A549 (cell line): ENCODE measurements around the gene PAM. TPM values are rescaled to one million over a fixed set of nuclear protein-coding genes. Genes with fewer than 3 reads are reported as not detected.

Experiments used
- ATAC-seq, 2 experiments: fragments of 200-7000 bp in 1 of 2; fragments of >200 bp in 1 of 2; cut with Nextera tagmentation in 1 of 2; cut with Tn5 transposase in 1 of 2; 3 replicates each; pipeline versions ENCODE4 v1.8.0 to v1.9.1; 2018 to 2020; ENCODE audit warnings: mild to moderate bottlenecking in 1 of 2, moderate library complexity in 1 of 2
- CTCF ChIA-PET: fragments of 300-600 bp; sonication (Branson Sonifier 250); formaldehyde crosslinking; extraction: SDS; loops from one replicate; lab custom pipeline; 2021; ENCODE audit warnings: antibody characterized with exemption, inconsistent platforms; lab: Yijun Ruan, JAX
- POLR2A ChIA-PET: fragments of 350-600 bp; formaldehyde crosslinking; extraction: SDS; loops from one replicate; lab custom pipeline; 2021; ENCODE audit warnings: antibody characterized with exemption, inconsistent platforms; lab: Yijun Ruan, JAX
- DNase-seq, 2 experiments: peaks; one replicate each; pipeline versions ENCODE4 v3.0.0 to v3.0.0-alpha.2; 2011 to 2016; ENCODE audit warnings: low read depth in 1 of 2, low spot score in 1 of 2
- FAIRE-seq: peaks from 2 replicates; lab custom pipeline; 2011; peaks lifted over from hg19 to GRCh38; lab: Jason Lieb, UNC
- H3K27ac ChIP-seq, 2 experiments: fragments of >200 bp; sonication (Bioruptor Twin); formaldehyde crosslinking; 3 replicates each; pipeline ENCODE4 v1.5.1; 2016 to 2017
- H3K4me1 ChIP-seq: fragments of >200 bp; sonication (Bioruptor Twin); formaldehyde crosslinking; 3 replicates; pipeline ENCODE4 v1.6.1; 2016
- H3K4me2 ChIP-seq: fragments of >200 bp; sonication (Bioruptor Twin); formaldehyde crosslinking; 3 replicates; pipeline ENCODE4 v1.6.1; 2016
- H3K4me3 ChIP-seq: fragments of >200 bp; sonication (Bioruptor Twin); formaldehyde crosslinking; 3 replicates; pipeline ENCODE4 v1.5.1; 2016
- H3K9me3 ChIP-seq: fragments of >200 bp; sonication (Bioruptor Twin); formaldehyde crosslinking; 3 replicates; pipeline ENCODE4 v1.6.1; 2016
- ATOH8 ChIP-seq: fragments of 250-450 bp; sonication (Bioruptor Pico); IDR thresholded peaks from 2 replicates; pipeline ENCODE4 v1.5.0; 2020; ENCODE audit warnings: low read depth, mild to moderate bottlenecking, moderate library complexity
- BHLHE40 ChIP-seq: IDR thresholded peaks from 2 replicates; pipeline ENCODE4 v1.6.1; 2012; ENCODE audit warnings: low read depth, low read length, inconsistent platforms
- CBX2 ChIP-seq: fragments of 200-600 bp; sonication (generic); IDR thresholded peaks from 2 replicates; pipeline ENCODE4 v1.6.1; 2016; ENCODE audit warnings: low read depth, mild to moderate bottlenecking, borderline replicate concordance
- CBX8 ChIP-seq: fragments of 200-600 bp; sonication (generic); IDR thresholded peaks from 2 replicates; pipeline ENCODE4 v1.6.1; 2016
- CHD2 ChIP-seq: fragments of 150-350 bp; IDR thresholded peaks from 2 replicates; pipeline ENCODE4 v1.6.1; 2014; ENCODE audit warnings: low read length; ENCODE audit not compliant: partially characterized antibody
- FOSB ChIP-seq: fragments of 250-450 bp; sonication (Bioruptor Pico); IDR thresholded peaks from 2 replicates; pipeline ENCODE4 v1.5.0; 2020; ENCODE audit warnings: mild to moderate bottlenecking, moderate library complexity
- FOXS1 ChIP-seq: fragments of 250-450 bp; sonication (Bioruptor Pico); IDR thresholded peaks from 2 replicates; pipeline ENCODE4 v1.5.0; 2020; ENCODE audit warnings: mild to moderate bottlenecking, moderate library complexity
- GATA3 ChIP-seq: IDR thresholded peaks from 2 replicates; pipeline ENCODE4 v1.6.1; 2012; ENCODE audit warnings: borderline replicate concordance
- HDAC2 ChIP-seq: fragments of 200-600 bp; sonication (generic); IDR thresholded peaks from 2 replicates; pipeline ENCODE4 v1.6.1; 2016
- HEYL ChIP-seq: fragments of 250-450 bp; sonication (Bioruptor Pico); IDR thresholded peaks from 2 replicates; pipeline ENCODE4 v1.8.0; 2021; ENCODE audit warnings: mild to moderate bottlenecking, moderate library complexity
- HMGXB4 ChIP-seq: fragments of 250-450 bp; sonication (Bioruptor Pico); IDR thresholded peaks from 2 replicates; pipeline ENCODE4 v1.5.0; 2021; ENCODE audit warnings: mild to moderate bottlenecking, moderate library complexity, borderline replicate concordance
- HOXA7 ChIP-seq: fragments of 250-450 bp; sonication (Bioruptor Pico); IDR thresholded peaks from 2 replicates; pipeline ENCODE4 v1.5.0; 2020; ENCODE audit warnings: mild to moderate bottlenecking, moderate library complexity
- KDM1A ChIP-seq: fragments of 200-600 bp; sonication (generic); IDR thresholded peaks from 2 replicates; pipeline ENCODE4 v1.6.1; 2016; ENCODE audit warnings: low read depth, mild to moderate bottlenecking
- KDM5A ChIP-seq: fragments of 200-600 bp; sonication (generic); IDR thresholded peaks from 2 replicates; pipeline ENCODE4 v1.6.1; 2016; ENCODE audit warnings: antibody characterized with exemption, mild to moderate bottlenecking
- MAFK ChIP-seq: fragments of 450-650 bp; IDR thresholded peaks from 2 replicates; pipeline ENCODE4 v1.6.1; 2014; ENCODE audit not compliant: partially characterized antibody
- MAZ ChIP-seq: fragments of 150-350 bp; IDR thresholded peaks from 2 replicates; pipeline ENCODE4 v1.6.1; 2014; ENCODE audit warnings: antibody characterized with exemption, low read depth, low read length, borderline replicate concordance
- MYC ChIP-seq: IDR thresholded peaks from 2 replicates; pipeline ENCODE4 v1.6.1; 2012; ENCODE audit warnings: mild to moderate bottlenecking, inconsistent platforms, low read length, improper control_type of control experiment, borderline replicate concordance
- NFE2L2 ChIP-seq: fragments of 150-350 bp; conservative IDR thresholded peaks from 2 replicates; pipeline ENCODE4 v1.6.1; 2014; ENCODE audit warnings: low read length
- NR3C1 ChIP-seq: fragments of >200 bp; sonication (Bioruptor Twin); formaldehyde crosslinking; IDR thresholded peaks from 3 replicates; pipeline ENCODE4 v1.6.1; 2017
- PBX3 ChIP-seq: IDR thresholded peaks from 2 replicates; pipeline ENCODE4 v1.6.1; 2012
- POLR2A ChIP-seq: IDR thresholded peaks from 2 replicates; pipeline ENCODE4 v1.6.1; 2012; ENCODE audit warnings: mild to moderate bottlenecking, low read length
- RAD21 ChIP-seq, 2 experiments: fragments of >200 bp in 1 of 2; sonication (Bioruptor Twin) in 1 of 2; formaldehyde crosslinking in 1 of 2; IDR thresholded peaks in 1 of 2; conservative IDR thresholded peaks in 1 of 2; 2 replicates in 1 of 2; 3 replicates in 1 of 2; pipeline ENCODE4 v1.6.1; 2012 to 2018; ENCODE audit warnings: inconsistent platforms in 1 of 2
- REST ChIP-seq: fragments of 200-600 bp; sonication (generic); IDR thresholded peaks from 2 replicates; pipeline ENCODE4 v1.6.1; 2016; ENCODE audit warnings: antibody characterized with exemption, mild to moderate bottlenecking, moderate library complexity
- TP53 ChIP-seq: fragments of 250-450 bp; sonication (Bioruptor Pico); IDR thresholded peaks from 2 replicates; pipeline ENCODE4 v1.5.0; 2021; ENCODE audit warnings: mild to moderate bottlenecking, moderate library complexity
- ZC3H11A ChIP-seq: fragments of 450-650 bp; IDR thresholded peaks from 2 replicates; pipeline ENCODE4 v1.6.1; 2014; ENCODE audit warnings: antibody characterized with exemption, mild to moderate bottlenecking
- ZNF302 ChIP-seq: fragments of 250-450 bp; sonication (Bioruptor Pico); IDR thresholded peaks from 2 replicates; pipeline ENCODE4 v1.9.0; 2021; ENCODE audit warnings: inconsistent platforms, mild to moderate bottlenecking, moderate library complexity
- WGBS: methylation state at CpG from one replicate; pipeline ENCODE4 v1.1.6; 2017; ENCODE audit errors: missing lambda C conversion rate; 5-methylcytosine and 5-hydroxymethylcytosine counted together
- polyA plus RNA-seq, 4 experiments: library from polyadenylated mRNA; depleted of rRNA in 3 of 4; stranded (reverse); fragments of >200 nt; fragmentation: RNase III in 1 of 4; extraction: RNeasy Plus Mini Kit Qiagen cat#74134 plus additional on column Dnase treatment in 1 of 4; gene quantifications; 2 replicates in 3 of 4; 3 replicates in 1 of 4; pipeline ENCODE4 v1.2.3, GENCODE V29; 2011 to 2017

PAM gene
- polyA plus RNA-seq, 2 of the 4 experiments (the other 2 are of a cell fraction), result 21.5 to 25.1 TPM

- CTCF ChIA-PET, result interaction anchor here (0.7 to 3.2 kb wide), 3 partner anchors 10 to 18 kb away, joined by 3 to 8 read pairs (median 3); no protein-coding TSS in a partner anchor
- no peak for ATAC-seq
Measured at GRCh38 chr5:102799017-102799416, 43.9 kb downstream of the PAM start.

GRCh38 chr5:102800427-102800826, 45.3 kb downstream of the PAM start:
- TF ChIP-seq BHLHE40, result no peak
- no peak for TF ChIP-seq CBX2
- no peak for TF ChIP-seq KDM5A
- TF ChIP-seq TP53 (CRISPR knock-in tag), result no peak
- no peak for TF ChIP-seq ATOH8 (CRISPR knock-in tag)
- no peak for TF ChIP-seq FOXS1
- no peak for TF ChIP-seq CHD2
- no peak for TF ChIP-seq POLR2A
- no peak for TF ChIP-seq CBX8
- TF ChIP-seq NFE2L2, result no peak
- no peak for TF ChIP-seq HMGXB4 (CRISPR knock-in tag)
- no peak for TF ChIP-seq KDM1A
- TF ChIP-seq NR3C1, result no peak
- ATAC-seq, result no peak
- Histone ChIP-seq H3K4me1 (0 out of 3 replicates have a peak, but pooled peaks cover 2% of the 10 kb centered on the region), H3K9me3 (no peaks in the 10 kb centered on the region), H3K4me2 (no peak overlapping the region), H3K4me3 (no peak overlapping the region), H3K27ac (no peak overlapping the region)
- no peak for DNase-seq
- ChIA-PET POLR2A (no interaction called here), CTCF (interaction anchor here (0.6 to 3.2 kb wide), 3 partner anchors 9 to 85 kb away, joined by 4 to 8 read pairs (median 4); no protein-coding TSS in a partner anchor)
- 42% methylated on average over 2 of the region's 2 CpGs for WGBS
- no peak for FAIRE-seq

More at GRCh38 chr5:102799017-102799416, 43.9 kb downstream of the PAM start:
- Histone ChIP-seq H3K4me1 (peaks cover 10% of the 10 kb centered on the region; the same call in 2 of the 3 replicates), H3K9me3 (no peaks in the 10 kb centered on the region), H3K4me2 (no peak overlapping the region), H3K27ac (no peak overlapping the region), H3K4me3 (no peak overlapping the region)
- no peak for DNase-seq
- WGBS, result 21% methylated on average over 2 of the region's 2 CpGs
- no peak for FAIRE-seq
- POLR2A ChIA-PET, result no interaction called here
- TF ChIP-seq HDAC2, result no peak
- TF ChIP-seq HEYL, result no peak
- TF ChIP-seq REST, result no peak
- no peak for TF ChIP-seq KDM5A
- no peak for TF ChIP-seq MAFK
- TF ChIP-seq FOSB, result no peak
- no peak for TF ChIP-seq NFE2L2
- no peak for TF ChIP-seq ZC3H11A
- TF ChIP-seq HOXA7 (CRISPR knock-in tag), result no peak
- TF ChIP-seq CBX2, result no peak
- no peak for TF ChIP-seq MAZ
- TF ChIP-seq ZNF302 (CRISPR knock-in tag), result no peak
- TF ChIP-seq CHD2, result no peak
- no peak for TF ChIP-seq NR3C1
- no peak for TF ChIP-seq RAD21 (conservative IDR thresholded peaks at IDR 0.05 in 1 of 2, IDR thresholded peaks at IDR 0.05 in 1 of 2)
- no peak for TF ChIP-seq FOXS1
- TF ChIP-seq GATA3, result no peak
- no peak for TF ChIP-seq PBX3
- TF ChIP-seq KDM1A, result no peak
- no peak for TF ChIP-seq MYC
